Fibroblast of lung (primary cell): ENCODE results near the gene C1QTNF8. TPM values are rescaled to one million over a fixed set of nuclear protein-coding genes. Genes with fewer than 3 reads are reported as not detected.

Experiments used
- DNase-seq, 2 donors: peaks; one replicate each; pipeline versions ENCODE4 v3.0.0 to v3.0.0-alpha.2; 2010; ENCODE audit warnings: low read depth in 2 of 2
- H2AFZ ChIP-seq: 2 replicates; pipeline ENCODE4 v1.5.1; 2012; ENCODE audit warnings: low read length, control low read depth, inconsistent platforms
- H3K27ac ChIP-seq: 2 replicates; pipeline ENCODE4 v1.5.1; 2011; ENCODE audit warnings: low read length, control low read depth; ENCODE audit not compliant: insufficient read depth
- H3K27me3 ChIP-seq: 2 replicates; pipeline ENCODE4 v1.5.1; 2011; ENCODE audit warnings: mild to moderate bottlenecking, low read length; ENCODE audit not compliant: control insufficient read depth, insufficient read depth
- H3K36me3 ChIP-seq: 2 replicates; pipeline ENCODE4 v1.5.1; 2011; ENCODE audit warnings: low read length; ENCODE audit not compliant: control insufficient read depth, insufficient read depth
- H3K4me1 ChIP-seq: 2 replicates; pipeline ENCODE4 v1.5.1; 2011; ENCODE audit warnings: low read length; ENCODE audit not compliant: control insufficient read depth, insufficient read depth; ENCODE audit errors: extremely low read depth
- H3K4me2 ChIP-seq: 2 replicates; pipeline ENCODE4 v1.5.1; 2011; ENCODE audit warnings: low read length, control low read depth; ENCODE audit not compliant: insufficient read depth; ENCODE audit errors: extremely low read depth
- H3K4me3 ChIP-seq, 4 experiments: fragments of 200-600 bp in 1 of 4; sonication (generic) in 1 of 4; replicated peaks in 1 of 4; 2 replicates each; pipeline ENCODE4 v1.5.1; 2011 to 2016; ENCODE audit warnings: low read length in 4 of 4, low read depth in 3 of 4, mild to moderate bottlenecking in 3 of 4, control low read depth in 2 of 4, inconsistent platforms in 1 of 4, mixed read lengths in 1 of 4; ENCODE audit not compliant: insufficient read depth in 1 of 4; ENCODE audit errors: control extremely low read depth in 1 of 4
- H3K79me2 ChIP-seq: 2 replicates; pipeline ENCODE4 v1.5.1; 2012; ENCODE audit warnings: mild to moderate bottlenecking, low read length, inconsistent platforms; ENCODE audit not compliant: control insufficient read depth, insufficient read depth
- H3K9ac ChIP-seq: 2 replicates; pipeline ENCODE4 v1.5.1; 2011; ENCODE audit warnings: mild to moderate bottlenecking, low read length, control low read depth; ENCODE audit not compliant: insufficient read depth
- H3K9me3 ChIP-seq: 2 replicates; pipeline ENCODE4 v1.5.1; 2012; ENCODE audit warnings: low read depth, low read length; ENCODE audit not compliant: control insufficient read depth, insufficient read depth
- H4K20me1 ChIP-seq: 2 replicates; pipeline ENCODE4 v1.5.1; 2011; ENCODE audit warnings: low read length; ENCODE audit not compliant: control insufficient read depth, insufficient read depth; ENCODE audit errors: extremely low read depth
- EZH2 ChIP-seq: IDR thresholded peaks from 2 replicates; pipeline ENCODE4 v1.5.1; 2012; ENCODE audit warnings: low read length, control low read depth, mild to moderate bottlenecking; ENCODE audit errors: missing control alignments
- polyA plus RNA-seq, 2 donors: library from polyadenylated mRNA; depleted of rRNA in 1 of 2; stranded (reverse) in 1 of 2; unstranded in 1 of 2; fragments of >200 nt; gene quantifications; 2 replicates each; pipeline ENCODE4 v1.2.1, GENCODE V29; 2011 to 2012; ENCODE audit warnings: missing spikeins in 1 of 2
- total RNA-seq: library from RNA; depleted of rRNA; stranded (reverse); fragments of >200 nt; gene quantifications from 2 replicates; pipeline ENCODE4 v1.2.1, GENCODE V29; 2014
- TF ChIP-seq, protein P1 (sequence below), 2 donors: IDR thresholded peaks in 1 of 2; conservative IDR thresholded peaks in 1 of 2; 1 replicate in 1 of 2; 2 replicates in 1 of 2; pipeline ENCODE4 v1.5.1; 2011 to 2012; ENCODE audit warnings: low read length in 2 of 2, control low read depth in 1 of 2, inconsistent platforms in 1 of 2, low read depth in 1 of 2, mild to moderate bottlenecking in 1 of 2

The C1QTNF8 gene
- total and polyA plus RNA-seq, 2 donors (not counting 1 experiment from before 2014, with no cell fraction given) = not detected

DNA sequence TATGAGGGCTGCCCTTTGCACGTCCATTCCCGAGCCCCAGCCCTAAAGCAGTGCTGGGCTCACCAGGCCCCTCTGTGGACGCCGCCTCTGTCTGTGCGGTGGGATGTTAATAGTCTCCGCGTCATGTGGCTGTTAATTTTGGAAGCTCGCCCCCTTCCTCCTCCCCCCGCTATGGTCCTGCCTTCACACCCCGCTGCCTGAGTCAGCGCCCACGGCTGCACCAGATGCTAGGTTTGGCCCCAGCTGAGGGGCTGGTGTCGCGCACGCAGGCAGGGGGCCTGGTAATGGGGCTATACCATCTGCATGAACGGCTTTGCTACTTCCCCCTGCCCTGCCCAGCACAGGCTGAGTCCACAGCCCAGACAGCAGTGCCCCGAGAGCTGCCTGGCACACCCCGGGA, 27.6 kb downstream of the C1QTNF8 start:
- H2AFZ ChIP-seq = no peak overlapping the region
- no peaks in the 10 kb centered on the region for H3K36me3 ChIP-seq
- H3K4me2 ChIP-seq = no peak overlapping the region
- H3K27ac ChIP-seq = no peak overlapping the region
- DNase-seq = no peak
- no peaks in the 10 kb centered on the region for H3K79me2 ChIP-seq
- H3K9me3 ChIP-seq = no peaks in the 10 kb centered on the region
- H3K27me3 ChIP-seq = no peaks in the 10 kb centered on the region
- H4K20me1 ChIP-seq = no peaks in the 10 kb centered on the region
- no peaks in the 10 kb centered on the region for H3K4me1 ChIP-seq
- H3K4me3 ChIP-seq = no peak overlapping the region
- TF ChIP-seq, protein P1, sequence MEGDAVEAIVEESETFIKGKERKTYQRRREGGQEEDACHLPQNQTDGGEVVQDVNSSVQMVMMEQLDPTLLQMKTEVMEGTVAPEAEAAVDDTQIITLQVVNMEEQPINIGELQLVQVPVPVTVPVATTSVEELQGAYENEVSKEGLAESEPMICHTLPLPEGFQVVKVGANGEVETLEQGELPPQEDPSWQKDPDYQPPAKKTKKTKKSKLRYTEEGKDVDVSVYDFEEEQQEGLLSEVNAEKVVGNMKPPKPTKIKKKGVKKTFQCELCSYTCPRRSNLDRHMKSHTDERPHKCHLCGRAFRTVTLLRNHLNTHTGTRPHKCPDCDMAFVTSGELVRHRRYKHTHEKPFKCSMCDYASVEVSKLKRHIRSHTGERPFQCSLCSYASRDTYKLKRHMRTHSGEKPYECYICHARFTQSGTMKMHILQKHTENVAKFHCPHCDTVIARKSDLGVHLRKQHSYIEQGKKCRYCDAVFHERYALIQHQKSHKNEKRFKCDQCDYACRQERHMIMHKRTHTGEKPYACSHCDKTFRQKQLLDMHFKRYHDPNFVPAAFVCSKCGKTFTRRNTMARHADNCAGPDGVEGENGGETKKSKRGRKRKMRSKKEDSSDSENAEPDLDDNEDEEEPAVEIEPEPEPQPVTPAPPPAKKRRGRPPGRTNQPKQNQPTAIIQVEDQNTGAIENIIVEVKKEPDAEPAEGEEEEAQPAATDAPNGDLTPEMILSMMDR (conservative IDR thresholded peaks at IDR 0.05 in 1 of 2, IDR thresholded peaks at IDR 0.05 in 1 of 2; ENCODE audit: low read depth in 1 of 2, low read length in 2 of 2) = no peak
- no peak for TF ChIP-seq EZH2
- H3K9ac ChIP-seq = no peak overlapping the region

DNA sequence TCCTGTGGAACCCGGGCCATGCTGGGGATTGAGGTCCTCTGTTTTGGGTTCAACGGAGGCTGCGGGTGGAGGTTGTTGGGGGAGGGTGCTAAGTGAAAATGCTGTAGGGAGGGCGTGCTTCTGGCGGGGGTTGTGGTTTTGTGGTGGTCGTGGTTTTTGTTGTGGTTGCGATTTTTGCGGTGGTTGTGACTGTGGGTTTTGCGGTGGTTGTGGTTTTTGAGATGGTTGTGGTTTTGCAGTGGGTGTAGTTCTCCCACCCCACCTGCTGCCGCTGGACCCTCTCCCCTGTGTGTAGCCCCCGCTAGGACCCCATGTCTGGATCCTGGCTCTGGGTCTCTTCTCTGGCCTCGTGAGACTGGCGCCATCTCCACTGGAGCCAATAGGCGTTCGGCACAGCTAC, 28.4 kb downstream of the C1QTNF8 start:
- H3K9ac ChIP-seq = no peak overlapping the region
- no peaks in the 10 kb centered on the region for H3K9me3 ChIP-seq
- no peaks in the 10 kb centered on the region for H4K20me1 ChIP-seq
- no peaks in the 10 kb centered on the region for H3K27me3 ChIP-seq
- H3K4me3 ChIP-seq = no peak overlapping the region
- H3K4me1 ChIP-seq = no peaks in the 10 kb centered on the region
- no peak overlapping the region for H2AFZ ChIP-seq
- H3K79me2 ChIP-seq = no peaks in the 10 kb centered on the region
- DNase-seq = no peak
- H3K27ac ChIP-seq = no peak overlapping the region
- H3K36me3 ChIP-seq = no peaks in the 10 kb centered on the region
- no peak for TF ChIP-seq EZH2
- TF ChIP-seq, protein P1 (conservative IDR thresholded peaks at IDR 0.05 in 1 of 2, IDR thresholded peaks at IDR 0.05 in 1 of 2; ENCODE audit: low read depth in 1 of 2, low read length in 2 of 2) = no peak
- H3K4me2 ChIP-seq = no peak overlapping the region

DNA sequence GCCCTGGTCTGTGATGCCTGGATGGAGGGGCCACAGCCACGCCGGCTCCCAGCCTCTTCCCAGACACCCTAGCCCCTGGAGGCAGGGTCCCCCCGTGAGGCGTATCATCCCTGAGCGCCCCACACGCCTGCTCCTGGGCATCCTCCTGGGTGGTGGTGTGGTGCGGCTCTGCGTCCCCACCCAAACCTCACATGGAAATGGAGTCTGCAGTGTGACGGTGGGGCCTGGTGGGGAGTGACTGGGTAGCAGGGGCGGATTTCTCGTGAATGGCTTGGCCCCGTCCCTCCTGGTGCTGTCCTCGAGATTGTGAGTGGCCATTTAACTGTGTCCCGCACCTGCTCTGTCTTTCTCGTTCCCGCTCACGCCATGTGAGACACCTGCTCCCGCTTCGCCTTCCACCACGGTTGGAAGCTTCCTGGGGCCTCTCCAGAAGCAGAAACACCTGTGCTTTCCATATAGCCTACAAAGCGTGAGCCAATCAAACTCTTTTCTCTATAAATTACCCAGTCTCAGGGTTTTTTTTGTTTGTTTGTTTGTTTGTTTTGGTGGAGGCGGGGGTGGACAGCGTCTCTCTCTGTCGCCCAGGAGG, 29.4 kb downstream of the C1QTNF8 start:
- no peaks in the 10 kb centered on the region for H3K27me3 ChIP-seq
- H3K4me3 ChIP-seq = no peak overlapping the region
- no peak overlapping the region for H3K27ac ChIP-seq
- H3K9me3 ChIP-seq = no peaks in the 10 kb centered on the region
- no peak overlapping the region for H3K4me2 ChIP-seq
- no peak overlapping the region for H2AFZ ChIP-seq
- H3K79me2 ChIP-seq = no peaks in the 10 kb centered on the region
- H4K20me1 ChIP-seq = no peaks in the 10 kb centered on the region
- TF ChIP-seq EZH2 = no peak
- TF ChIP-seq, protein P1 (conservative IDR thresholded peaks at IDR 0.05 in 1 of 2, IDR thresholded peaks at IDR 0.05 in 1 of 2; ENCODE audit: low read depth in 1 of 2, low read length in 2 of 2) = no peak
- DNase-seq = no peak
- H3K36me3 ChIP-seq = no peaks in the 10 kb centered on the region
- H3K4me1 ChIP-seq = no peaks in the 10 kb centered on the region
- H3K9ac ChIP-seq = no peak overlapping the region
